Body of pancreas (tissue), 4 donors: ENCODE results near the gene TXNRD2. TPM values are rescaled to one million over a fixed set of nuclear protein-coding genes. Genes with fewer than 3 reads are reported as not detected.

ENCODE experiments used
- ATAC-seq: fragments of 150-250 bp; one replicate; pipeline ENCODE4 v1.9.1; 2016
- DNase-seq, 4 donors: peaks; one replicate each; pipeline ENCODE4 v3.0.0-alpha.2; 2019
- H3K27ac ChIP-seq, 4 donors: fragments of 200-600 bp; sonication (generic); 1 replicate in 3 of 4; 2 replicates in 1 of 4; pipeline versions ENCODE4 v1.5.1 to v1.6.1; 2016 to 2019; ENCODE audit warnings: mild to moderate bottlenecking in 1 of 4, mixed read lengths in 1 of 4, moderate library complexity in 1 of 4
- H3K27me3 ChIP-seq, 2 donors: fragments of 200-600 bp; sonication (generic); one replicate each; pipeline ENCODE4 v1.6.0; 2016; ENCODE audit warnings: mild to moderate bottlenecking in 1 of 2
- H3K36me3 ChIP-seq, 2 donors: fragments of 200-600 bp; sonication (generic); replicated peaks in 1 of 2; 2 replicates each; pipeline ENCODE4 v1.5.1; 2016; ENCODE audit warnings: low read depth in 2 of 2; ENCODE audit not compliant: insufficient read depth in 1 of 2
- H3K4me1 ChIP-seq: fragments of 200-600 bp; sonication (generic); one replicate; pipeline ENCODE4 v1.6.0; 2016
- H3K4me3 ChIP-seq, 2 donors: fragments of 200-600 bp; sonication (generic); 1 replicate in 1 of 2; 2 replicates in 1 of 2; pipeline ENCODE4 v1.5.1; 2016 to 2019
- H3K9me3 ChIP-seq, 3 donors: fragments of 200-600 bp; sonication (generic); 1 replicate in 2 of 3; 2 replicates in 1 of 3; pipeline ENCODE4 v1.5.1; 2016
- POLR2A ChIP-seq, 3 donors: fragments of 450-650 bp; IDR thresholded peaks; one replicate each; pipeline ENCODE4 v1.6.1; 2016; ENCODE audit warnings: antibody characterized with exemption in 3 of 3, mild to moderate bottlenecking in 2 of 3
- WGBS, 2 donors: methylation state at CpG; one replicate each; pipeline ENCODE4 v1.1.5; 2017; 5-methylcytosine and 5-hydroxymethylcytosine counted together
- intact Hi-C: fragments of 100-400 bp; cut with DNase I; formaldehyde crosslinking; loops from one replicate; pipeline ENCODE4 v1.15.1; 2023
- total RNA-seq, 2 donors: library from RNA; depleted of rRNA; stranded (reverse); fragments of >200 nt; gene quantifications; one replicate each; pipeline ENCODE4 v1.1.0, GENCODE V29; 2016
- TF ChIP-seq, protein P1 (sequence below), 7 experiments: fragments of 450-650 bp in 4 of 7; fragments of 200-600 bp in 3 of 7; sonication (generic) in 3 of 7; IDR thresholded peaks; one replicate each; pipeline ENCODE4 v1.5.1; 2016 to 2019; ENCODE audit warnings: antibody characterized with exemption in 7 of 7

The TXNRD2 gene
- total RNA-seq, 2 donors from 2014 or later = 22.1 to 23.6 TPM

DNA sequence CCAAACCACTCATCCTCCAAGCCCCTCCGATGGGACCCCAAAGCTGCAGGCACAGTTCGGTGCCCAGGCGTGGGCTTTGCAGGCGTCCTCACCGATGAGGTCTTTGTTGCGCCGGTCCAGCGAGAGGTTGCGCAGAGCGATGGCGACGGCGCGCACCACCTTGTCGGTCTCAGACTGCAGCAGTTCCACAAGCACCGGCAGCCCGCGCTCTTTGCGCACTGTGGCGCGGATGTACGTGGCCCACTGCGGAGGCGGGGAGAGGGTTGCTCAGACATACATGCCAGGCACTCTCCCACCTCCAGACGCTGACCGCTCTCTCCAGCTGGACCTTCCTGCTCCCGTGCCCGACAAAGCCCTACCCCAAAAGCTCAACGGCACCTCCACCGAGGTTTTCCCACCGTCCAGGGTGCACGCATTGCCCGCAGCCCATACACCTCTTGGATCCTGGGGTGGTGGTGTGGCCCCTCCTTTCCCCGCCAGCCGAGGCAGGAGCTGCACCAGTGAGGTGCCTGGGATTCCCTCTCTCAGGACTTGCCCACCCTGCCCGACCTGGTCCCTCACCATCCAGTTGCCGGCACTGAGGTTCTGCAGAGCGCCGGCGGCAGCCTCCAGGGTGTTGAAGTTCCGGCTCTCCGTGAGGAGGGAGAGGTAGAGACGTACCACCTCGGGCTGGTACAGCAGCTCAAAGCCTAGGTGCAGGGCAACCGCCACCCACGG, 32.1 kb upstream of the TXNRD2 start:
- Histone ChIP-seq H3K4me1 (no peaks in the 10 kb centered on the region), H3K27ac (no peak overlapping the region), H3K27me3 (no peaks in the 10 kb centered on the region), H3K9me3 (no peaks in the 10 kb centered on the region), H3K4me3 (no peak overlapping the region), H3K36me3 (no peaks in the 10 kb centered on the region)
- ATAC-seq = no peak
- WGBS, 2 donors = 94 to 97% methylated on average over 32 to 46 of the region's 46 CpGs
- TF ChIP-seq POLR2A (IDR thresholded peaks at IDR 0.05) = no peak
- TF ChIP-seq, protein P1, sequence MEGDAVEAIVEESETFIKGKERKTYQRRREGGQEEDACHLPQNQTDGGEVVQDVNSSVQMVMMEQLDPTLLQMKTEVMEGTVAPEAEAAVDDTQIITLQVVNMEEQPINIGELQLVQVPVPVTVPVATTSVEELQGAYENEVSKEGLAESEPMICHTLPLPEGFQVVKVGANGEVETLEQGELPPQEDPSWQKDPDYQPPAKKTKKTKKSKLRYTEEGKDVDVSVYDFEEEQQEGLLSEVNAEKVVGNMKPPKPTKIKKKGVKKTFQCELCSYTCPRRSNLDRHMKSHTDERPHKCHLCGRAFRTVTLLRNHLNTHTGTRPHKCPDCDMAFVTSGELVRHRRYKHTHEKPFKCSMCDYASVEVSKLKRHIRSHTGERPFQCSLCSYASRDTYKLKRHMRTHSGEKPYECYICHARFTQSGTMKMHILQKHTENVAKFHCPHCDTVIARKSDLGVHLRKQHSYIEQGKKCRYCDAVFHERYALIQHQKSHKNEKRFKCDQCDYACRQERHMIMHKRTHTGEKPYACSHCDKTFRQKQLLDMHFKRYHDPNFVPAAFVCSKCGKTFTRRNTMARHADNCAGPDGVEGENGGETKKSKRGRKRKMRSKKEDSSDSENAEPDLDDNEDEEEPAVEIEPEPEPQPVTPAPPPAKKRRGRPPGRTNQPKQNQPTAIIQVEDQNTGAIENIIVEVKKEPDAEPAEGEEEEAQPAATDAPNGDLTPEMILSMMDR (IDR thresholded peaks at IDR 0.05) = no peak
- intact Hi-C loops = loop anchor here (5.0 to 10.0 kb wide), 2 partner anchors 149 to 321 kb away; no protein-coding TSS in a partner anchor
- no peak for DNase-seq

DNA sequence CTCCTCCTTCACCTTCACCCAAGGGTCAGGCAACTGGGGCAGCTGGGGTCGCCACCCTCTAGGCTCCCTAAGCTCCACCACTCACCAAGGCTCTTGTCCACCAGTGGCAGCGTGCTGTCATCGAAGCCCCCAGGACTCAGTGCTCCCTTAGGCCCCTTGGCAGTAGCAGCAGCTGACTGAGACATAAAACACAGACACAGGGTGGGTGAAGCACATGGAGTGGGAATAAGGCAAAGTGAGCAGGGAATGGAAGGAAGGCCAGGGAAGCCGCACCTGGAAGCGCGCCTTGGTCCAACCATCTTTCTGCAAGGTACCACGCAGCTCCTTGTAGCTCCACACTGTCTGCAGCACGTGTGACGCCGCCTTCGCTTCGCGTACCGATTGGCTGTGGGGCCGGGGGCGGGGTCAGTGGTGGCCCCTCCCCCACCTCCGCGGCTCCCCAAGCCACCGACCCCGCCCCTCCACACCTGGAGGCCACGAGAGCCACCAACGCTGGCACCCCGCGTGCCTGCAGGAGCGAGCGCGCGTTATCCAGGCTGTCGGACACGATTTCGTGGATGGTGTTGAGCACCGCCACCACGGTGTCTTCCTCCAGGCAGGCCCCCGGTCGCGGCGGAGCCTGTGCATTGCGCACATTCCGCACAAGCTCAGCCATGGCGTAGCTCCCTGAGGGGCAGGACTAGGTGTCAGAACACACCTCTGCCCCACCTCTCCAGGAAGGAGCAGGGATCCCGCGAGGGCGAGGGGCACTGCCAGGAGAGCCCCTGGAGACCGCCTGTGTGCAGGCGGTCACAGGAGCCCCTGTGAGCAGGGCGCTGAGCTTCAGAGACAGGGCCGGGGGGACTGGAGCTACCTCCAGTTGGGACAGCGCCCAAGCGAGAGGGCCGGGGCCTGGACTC, 31.3 kb upstream of the TXNRD2 start:
- Histone ChIP-seq H3K9me3 (no peaks in the 10 kb centered on the region), H3K4me1 (no peaks in the 10 kb centered on the region), H3K27ac (no peak overlapping the region), H3K4me3 (no peak overlapping the region), H3K36me3 (no peaks in the 10 kb centered on the region), H3K27me3 (no peaks in the 10 kb centered on the region)
- intact Hi-C loops = loop anchor here (5.0 to 10.0 kb wide), 2 partner anchors 149 to 322 kb away; no protein-coding TSS in a partner anchor
- DNase-seq (no peak), ATAC-seq (no peak)
- TF ChIP-seq, protein P1 (IDR thresholded peaks at IDR 0.05) = no peak
- no peak for TF ChIP-seq POLR2A (IDR thresholded peaks at IDR 0.05)
- 91 to 96% methylated on average over 11 to 47 of the region's 50 CpGs for WGBS, 2 donors

GRCh38 chr22:19972251-19972650, 30.6 kb upstream of the TXNRD2 start:
- no peak overlapping the region for H3K27ac ChIP-seq
- WGBS, 2 donors = 78 to 91% methylated on average over 6 to 9 of the region's 9 CpGs
- intact Hi-C loops = loop anchor here (5.0 to 10.0 kb wide), 2 partner anchors 150 to 323 kb away; no protein-coding TSS in a partner anchor
- TF ChIP-seq, protein P1 (IDR thresholded peaks at IDR 0.05) = no peak
- TF ChIP-seq POLR2A (IDR thresholded peaks at IDR 0.05) = no peak
- no peak overlapping the region for H3K4me3 ChIP-seq
- no peaks in the 10 kb centered on the region for H3K27me3 ChIP-seq
- DNase-seq (no peak), ATAC-seq (no peak)
- H3K4me1 ChIP-seq = no peaks in the 10 kb centered on the region
- no peaks in the 10 kb centered on the region for H3K9me3 ChIP-seq
- H3K36me3 ChIP-seq = no peaks in the 10 kb centered on the region

GRCh38 chr22:19971276-19972124, 29.9 kb upstream of the TXNRD2 start:
- intact Hi-C loops = loop anchor here (5.0 to 10.0 kb wide), 2 partner anchors 151 to 323 kb away; no protein-coding TSS in a partner anchor
- WGBS, 2 donors = 63 to 69% methylated on average over 13 to 28 of the region's 28 CpGs
- no peaks in the 10 kb centered on the region for H3K4me1 ChIP-seq
- TF ChIP-seq POLR2A (IDR thresholded peaks at IDR 0.05) = no peak
- TF ChIP-seq, protein P1 (IDR thresholded peaks at IDR 0.05) = no peak
- no peaks in the 10 kb centered on the region for H3K9me3 ChIP-seq
- no peaks in the 10 kb centered on the region for H3K27me3 ChIP-seq
- no peaks in the 10 kb centered on the region for H3K36me3 ChIP-seq
- no peak for ATAC-seq
- H3K27ac ChIP-seq = no peak overlapping the region
- no peak for DNase-seq
- no peak overlapping the region for H3K4me3 ChIP-seq
